IMR-90 (cell line): ENCODE results near the gene N4BP2L1. TPM values are rescaled to one million over a fixed set of nuclear protein-coding genes. Genes with fewer than 3 reads are reported as not detected.

Experiments used
- ATAC-seq: fragments of 200-7000 bp; cut with Tn5 transposase; 2 replicates; pipeline ENCODE4 v1.9.1; 2020; ENCODE audit warnings: low read depth, mild to moderate bottlenecking, moderate library complexity
- BruUV-seq: library from RNA; stranded (reverse); fragments of 400-500 nt; replicated peaks from 2 replicates; lab custom pipeline; 2021; lab: Mats Ljungman, UMichigan
- CTCF ChIA-PET: fragments of 300-600 bp; formaldehyde crosslinking; extraction: SDS; loops from one replicate; lab custom pipeline; 2021; ENCODE audit warnings: antibody characterized with exemption; lab: Yijun Ruan, JAX
- POLR2A ChIA-PET: fragments of 300-600 bp; sonication (Branson Sonifier 250); formaldehyde crosslinking; loops from one replicate; lab custom pipeline; 2022; ENCODE audit warnings: antibody characterized with exemption; ENCODE audit not compliant: unreplicated experiment; lab: Charles Lee
- DNase-seq: peaks from one replicate; pipeline ENCODE4 v3.0.0; 2013
- H2AFZ ChIP-seq: replicated peaks from 2 replicates; pipeline ENCODE3; 2013; ENCODE audit warnings: low read length, mild to moderate bottlenecking; ENCODE audit not compliant: poor library complexity
- H2AK5ac ChIP-seq: 2 replicates; pipeline ENCODE4 v1.6.1; 2013; ENCODE audit warnings: low read depth, low read length, inconsistent platforms
- H2AK9ac ChIP-seq: replicated peaks from 2 replicates; pipeline ENCODE3; 2013; ENCODE audit warnings: mild to moderate bottlenecking, low read depth, low read length, moderate library complexity; ENCODE audit not compliant: poor library complexity
- H2BK120ac ChIP-seq: 2 replicates; pipeline ENCODE4 v1.6.1; 2013; ENCODE audit warnings: low read depth, low read length, inconsistent platforms
- H2BK15ac ChIP-seq: 3 replicates; pipeline ENCODE4 v1.6.1; 2013; ENCODE audit warnings: low read depth, low read length, inconsistent platforms
- H2BK20ac ChIP-seq: 2 replicates; pipeline ENCODE4 v1.6.1; 2013; ENCODE audit warnings: low read depth, mild to moderate bottlenecking, inconsistent platforms, low read length, moderate library complexity
- H2BK5ac ChIP-seq: 2 replicates; pipeline ENCODE4 v1.6.1; 2013; ENCODE audit warnings: mild to moderate bottlenecking, low read depth, low read length, inconsistent platforms; ENCODE audit not compliant: poor library complexity, severe bottlenecking
- H3K14ac ChIP-seq: replicated peaks from 2 replicates; pipeline ENCODE4 v1.6.1; 2013; ENCODE audit warnings: low read depth, low read length, inconsistent platforms
- H3K18ac ChIP-seq: 2 replicates; pipeline ENCODE4 v1.6.1; 2013; ENCODE audit warnings: low read depth, low read length, control low read depth
- H3K23ac ChIP-seq: 2 replicates; pipeline ENCODE4 v1.6.1; 2013; ENCODE audit warnings: low read depth, low read length, inconsistent platforms
- H3K27ac ChIP-seq: 2 replicates; pipeline ENCODE4 v1.5.1; 2013; ENCODE audit warnings: mild to moderate bottlenecking, control low read depth, low read length; ENCODE audit not compliant: insufficient read depth
- H3K27me3 ChIP-seq: 2 replicates; pipeline ENCODE4 v1.6.1; 2013; ENCODE audit warnings: low read length; ENCODE audit not compliant: control insufficient read depth, insufficient read depth
- H3K36me3 ChIP-seq: 2 replicates; pipeline ENCODE4 v1.6.1; 2013; ENCODE audit warnings: low read length, mixed read lengths; ENCODE audit not compliant: control insufficient read depth, insufficient read depth
- H3K4ac ChIP-seq: 2 replicates; pipeline ENCODE4 v1.6.1; 2013; ENCODE audit warnings: low read depth, low read length, inconsistent platforms
- H3K4me1 ChIP-seq: 2 replicates; pipeline ENCODE4 v1.6.1; 2013; ENCODE audit warnings: low read length, mixed read lengths; ENCODE audit not compliant: control insufficient read depth, insufficient read depth
- H3K4me2 ChIP-seq: 2 replicates; pipeline ENCODE4 v1.6.1; 2013; ENCODE audit warnings: low read depth, mild to moderate bottlenecking, control low read depth, low read length, moderate library complexity
- H3K4me3 ChIP-seq: 2 replicates; pipeline ENCODE4 v1.5.1; 2013; ENCODE audit warnings: low read depth, mild to moderate bottlenecking, control low read depth, low read length, moderate library complexity; ENCODE audit not compliant: insufficient read depth
- H3K56ac ChIP-seq: 2 replicates; pipeline ENCODE4 v1.6.1; 2013; ENCODE audit warnings: low read length, inconsistent platforms; ENCODE audit not compliant: insufficient read depth; ENCODE audit errors: extremely low read depth
- H3K79me1 ChIP-seq, 2 experiments: 2 replicates each; pipeline ENCODE4 v1.6.1; 2013; ENCODE audit warnings: low read length in 2 of 2, inconsistent platforms in 1 of 2, low read depth in 1 of 2
- H3K9ac ChIP-seq: 2 replicates; pipeline ENCODE4 v1.6.1; 2013; ENCODE audit warnings: low read depth, low read length, control low read depth
- H3K9me1 ChIP-seq: 2 replicates; pipeline ENCODE4 v1.6.1; 2013; ENCODE audit warnings: low read length, inconsistent platforms; ENCODE audit not compliant: insufficient read depth
- H3K9me3 ChIP-seq: 2 replicates; pipeline ENCODE4 v1.6.1; 2013; ENCODE audit warnings: low read length; ENCODE audit not compliant: control insufficient read depth, insufficient read depth
- H4K20me1 ChIP-seq: 2 replicates; pipeline ENCODE4 v1.6.1; 2013; ENCODE audit warnings: low read length, inconsistent platforms; ENCODE audit not compliant: insufficient read depth
- H4K5ac ChIP-seq: 2 replicates; pipeline ENCODE4 v1.6.1; 2013; ENCODE audit warnings: mild to moderate bottlenecking, low read depth, low read length, control low read depth
- H4K8ac ChIP-seq, 2 experiments: 2 replicates each; pipeline ENCODE4 v1.6.1; 2013; ENCODE audit warnings: low read depth in 2 of 2, low read length in 2 of 2, control low read depth in 1 of 2, inconsistent platforms in 1 of 2
- H4K91ac ChIP-seq: 2 replicates; pipeline ENCODE4 v1.6.1; 2013; ENCODE audit warnings: low read depth, low read length, inconsistent platforms; ENCODE audit not compliant: insufficient read depth
- BHLHE40 ChIP-seq: fragments of 150-350 bp; IDR thresholded peaks from 2 replicates; pipeline ENCODE4 v1.6.1; 2016; ENCODE audit warnings: mild to moderate bottlenecking, low read depth, low read length
- CEBPB ChIP-seq: IDR thresholded peaks from 2 replicates; pipeline ENCODE4 v1.6.1; 2012; ENCODE audit warnings: low read depth, low read length, improper control_type of control experiment
- CHD1 ChIP-seq: IDR thresholded peaks from 2 replicates; pipeline ENCODE4 v1.6.1; 2012; ENCODE audit warnings: low read depth, low read length, improper control_type of control experiment
- CTCF ChIP-seq: conservative IDR thresholded peaks from 2 replicates; pipeline ENCODE4 v1.5.1; 2012; ENCODE audit warnings: mild to moderate bottlenecking, low read depth, low read length, improper control_type of control experiment
- ELK1 ChIP-seq: fragments of 150-350 bp; IDR thresholded peaks from 2 replicates; pipeline ENCODE4 v1.6.1; 2016; ENCODE audit warnings: low read depth, mild to moderate bottlenecking, low read length, moderate library complexity, borderline replicate concordance
- FOS ChIP-seq: fragments of 150-350 bp; IDR thresholded peaks from 2 replicates; pipeline ENCODE4 v1.6.1; 2016; ENCODE audit warnings: low read depth, low read length
- MAFK ChIP-seq: IDR thresholded peaks from 2 replicates; pipeline ENCODE4 v1.6.1; 2012; ENCODE audit warnings: low read depth, low read length, improper control_type of control experiment
- MAZ ChIP-seq: IDR thresholded peaks from 2 replicates; pipeline ENCODE4 v1.6.1; 2012; ENCODE audit warnings: low read depth, mild to moderate bottlenecking, low read length, improper control_type of control experiment, moderate library complexity, borderline replicate concordance
- MXI1 ChIP-seq: IDR thresholded peaks from 2 replicates; pipeline ENCODE4 v1.6.1; 2012; ENCODE audit warnings: low read depth, mild to moderate bottlenecking, low read length, moderate library complexity, borderline replicate concordance
- NFE2L2 ChIP-seq: fragments of 150-350 bp; IDR thresholded peaks from 2 replicates; pipeline ENCODE4 v1.6.1; 2016; ENCODE audit warnings: low read depth, mild to moderate bottlenecking, low read length
- POLR2A ChIP-seq: IDR thresholded peaks from 2 replicates; pipeline ENCODE4 v1.6.1; 2012; ENCODE audit warnings: mild to moderate bottlenecking, low read depth, low read length
- RAD21 ChIP-seq: IDR thresholded peaks from 2 replicates; pipeline ENCODE4 v1.6.1; 2012; ENCODE audit warnings: low read length, improper control_type of control experiment
- RCOR1 ChIP-seq: IDR thresholded peaks from 2 replicates; pipeline ENCODE4 v1.6.1; 2012; ENCODE audit warnings: mild to moderate bottlenecking, low read length, improper control_type of control experiment; ENCODE audit not compliant: insufficient replicate concordance
- RFX5 ChIP-seq: IDR thresholded peaks from 2 replicates; pipeline ENCODE4 v1.8.0; 2012; ENCODE audit warnings: low read depth, mild to moderate bottlenecking, low read length, moderate library complexity
- SMC3 ChIP-seq: fragments of 150-350 bp; IDR thresholded peaks from 2 replicates; pipeline ENCODE4 v1.6.1; 2016; ENCODE audit warnings: low read depth, mild to moderate bottlenecking, antibody characterized with exemption, low read length, moderate library complexity
- dilution Hi-C: fragments of 300-500 bp; cut with HindIII; formaldehyde crosslinking; loops from one replicate; pipeline ENCODE4 v1.14.3; 2018; ENCODE audit warnings: low sequenced_read_pairs; ENCODE audit not compliant: unreplicated experiment
- in situ Hi-C: fragments of 300-500 bp; cut with MboI; formaldehyde crosslinking; loops from 3 replicates; pipeline ENCODE4 v1.14.3; 2019; ENCODE audit warnings: low sequenced_read_pairs, inconsistent platforms, mixed read lengths
- intact Hi-C: fragments of 100-400 bp; cut with micrococcal nuclease; formaldehyde crosslinking; loops from 2 replicates; pipeline ENCODE4 v1.10.0; 2022
- polyA plus RNA-seq, 3 experiments: library from polyadenylated mRNA; depleted of rRNA; stranded (reverse); fragments of >200 nt; gene quantifications; 2 replicates each; pipeline ENCODE4 v1.2.3, GENCODE V29; 2012; ENCODE audit warnings: low replicate concordance in 1 of 3
- total RNA-seq: library from RNA; depleted of rRNA; stranded (reverse); fragments of >200 nt; gene quantifications from 2 replicates; pipeline ENCODE4 v1.2.3, GENCODE V29; 2012
- TF ChIP-seq, protein P1 (sequence below): fragments of 150-350 bp; IDR thresholded peaks from 2 replicates; pipeline ENCODE4 v1.6.1; 2017; ENCODE audit warnings: mild to moderate bottlenecking, antibody characterized with exemption, low read length, low read depth

The N4BP2L1 gene
- total and polyA plus RNA-seq, 2 of the 4 experiments (the other 2 are of a cell fraction) = 0.18 to 0.46 TPM

DNA sequence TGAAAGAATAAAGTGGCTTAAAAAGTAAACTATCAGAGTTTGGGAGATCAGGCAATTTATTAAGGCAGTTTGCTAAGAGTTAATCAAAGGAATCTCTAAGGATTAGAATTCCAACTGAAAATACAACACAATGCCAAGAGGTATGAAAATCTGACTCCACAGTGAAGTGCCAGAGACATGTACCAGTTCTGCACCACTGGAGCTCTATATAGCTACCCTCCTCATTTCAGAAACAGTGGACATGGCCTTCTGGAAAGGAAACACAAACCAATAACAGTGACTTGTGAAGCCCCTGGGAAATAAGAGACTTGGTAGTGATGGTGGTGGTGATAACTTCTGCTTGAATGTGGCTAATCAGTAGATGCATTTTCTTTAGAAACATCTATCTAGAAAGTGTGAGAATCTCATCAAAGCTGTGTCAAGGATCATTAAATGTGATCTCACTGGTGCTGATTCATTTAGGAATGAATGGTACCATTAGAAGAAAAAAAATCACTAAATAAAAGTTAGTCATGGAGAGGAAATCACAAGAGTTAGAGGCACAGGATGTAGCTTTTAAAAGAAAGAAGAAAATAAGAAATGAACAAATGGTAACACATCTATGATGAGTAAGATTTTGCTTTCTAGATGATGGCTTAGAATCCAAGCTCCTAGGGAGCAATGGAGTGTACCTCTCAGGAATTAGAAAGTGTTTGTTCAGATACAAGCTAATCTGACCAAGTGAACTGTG, 20.1 kb upstream of the N4BP2L1 start:
- Histone ChIP-seq H2AFZ (no peak overlapping the region), H4K91ac (no peak overlapping the region), H2BK120ac (no peak overlapping the region), H2BK20ac (no peak overlapping the region), H3K9me3 (0 out of 2 replicates have a peak, but pooled peaks cover 4% of the 10 kb centered on the region), H3K18ac (no peak overlapping the region), H3K36me3 (no peaks in the 10 kb centered on the region), H3K27me3 (no peaks in the 10 kb centered on the region), H3K9ac (no peak overlapping the region), H2BK15ac (no peak overlapping the region), H2BK5ac (no peak overlapping the region), H3K4me2 (no peak overlapping the region), H4K5ac (no peak overlapping the region), H3K14ac (no peak overlapping the region), H3K23ac (no peak overlapping the region), H3K79me1 (no peaks in the 10 kb centered on the region), H4K8ac (no peak overlapping the region), H2AK9ac (no peak overlapping the region), H3K56ac (no peak overlapping the region), H3K27ac (no peak overlapping the region), H3K4me1 (peaks cover 1% of the 10 kb centered on the region; the same call in 1 of the 2 replicates), H2AK5ac (no peak overlapping the region), H3K4me3 (no peak overlapping the region), H4K20me1 (no peaks in the 10 kb centered on the region), H3K9me1 (no peaks in the 10 kb centered on the region), H3K4ac (no peak overlapping the region)
- dilution Hi-C loops (no loop called here), intact Hi-C loops (loop anchor here (5.0 kb wide), 1 partner anchor 39 kb away; no protein-coding TSS in a partner anchor), in situ Hi-C loops (no loop called here)
- no peak for ATAC-seq
- BruUV-seq = no TSS peak
- ChIA-PET CTCF (interaction anchor here (0.5 kb wide), 1 partner anchor 73 kb away, joined by 3 read pairs; no protein-coding TSS in a partner anchor), POLR2A (no interaction called here)
- TF ChIP-seq ELK1 (no peak), POLR2A (no peak), MXI1 (no peak), CHD1 (no peak), BHLHE40 (no peak), SMC3 (no peak), RAD21 (no peak), RFX5 (no peak), MAFK (no peak), RCOR1 (no peak), FOS (no peak), CEBPB (no peak), MAZ (no peak), CTCF (no peak), NFE2L2 (no peak)
- TF ChIP-seq, protein P1, sequence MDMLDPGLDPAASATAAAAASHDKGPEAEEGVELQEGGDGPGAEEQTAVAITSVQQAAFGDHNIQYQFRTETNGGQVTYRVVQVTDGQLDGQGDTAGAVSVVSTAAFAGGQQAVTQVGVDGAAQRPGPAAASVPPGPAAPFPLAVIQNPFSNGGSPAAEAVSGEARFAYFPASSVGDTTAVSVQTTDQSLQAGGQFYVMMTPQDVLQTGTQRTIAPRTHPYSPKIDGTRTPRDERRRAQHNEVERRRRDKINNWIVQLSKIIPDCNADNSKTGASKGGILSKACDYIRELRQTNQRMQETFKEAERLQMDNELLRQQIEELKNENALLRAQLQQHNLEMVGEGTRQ = no peak
- no peak for DNase-seq
